ENCODE measurements around the gene OPA3.
"Not testable (repeated sequence)": the region's sequence is repeated elsewhere in the genome, so short reads cannot be mapped to it uniquely, and the experiment has no call there.

Gene OPA3

GRCh38 chr19:45517641-45518468 is 66.7 kb downstream of the OPA3 start:
- no peak for DNase-seq

- DNase-seq, result peak; percentile 47
Measured at GRCh38 chr19:45517238-45517637, 67.4 kb downstream of the OPA3 start.

- no peak for DNase-seq
Measured at GRCh38 chr19:45515807-45516401, 68.7 kb downstream of the OPA3 start.

- no peak for DNase-seq
Measured at GRCh38 chr19:45515081-45515624, 69.4 kb downstream of the OPA3 start.

- DNase-seq, result no peak
Measured at GRCh38 chr19:45514376-45515051, 70.1 kb downstream of the OPA3 start.

- DNase-seq, result no peak
Measured at GRCh38 chr19:45512881-45513483, 71.6 kb downstream of the OPA3 start.

GRCh38 chr19:45511074-45511473 is 73.5 kb downstream of the OPA3 start:
- no peak for DNase-seq

- not testable (repeated sequence) for DNase-seq
Measured at GRCh38 chr19:45510352-45510751, 74.2 kb downstream of the OPA3 start.

- no peak for DNase-seq
Measured at GRCh38 chr19:45509692-45510015, 74.9 kb downstream of the OPA3 start.

GRCh38 chr19:45508861-45509691 is 75.5 kb downstream of the OPA3 start:
- DNase-seq, result peak; percentile 66

GRCh38 chr19:45508417-45508860 is 76.2 kb downstream of the OPA3 start:
- peak; percentile 97 for DNase-seq

GRCh38 chr19:45507872-45508416 is 76.7 kb downstream of the OPA3 start:
- peak; percentile 62 for DNase-seq

- peak; percentile 92 for DNase-seq
Measured at GRCh38 chr19:45506989-45507871, 77.4 kb downstream of the OPA3 start, which contains the start of gene VASP. VASP (plus strand) TSS chr19:45507479; CDS start chr19:45507772, 293 bp downstream.

GRCh38 chr19:45506246-45506988 is 78.2 kb downstream of the OPA3 start:
- peak; percentile 95 for DNase-seq

GRCh38 chr19:45505996-45506245 is 78.7 kb downstream of the OPA3 start:
- no peak for DNase-seq

GRCh38 chr19:45505151-45505995 is 79.2 kb downstream of the OPA3 start:
- DNase-seq, result no peak

GRCh38 chr19:45503909-45504308 is 80.7 kb downstream of the OPA3 start:
- no peak for DNase-seq

- no peak for DNase-seq
Measured at GRCh38 chr19:45502111-45502510, 82.5 kb downstream of the OPA3 start.

- no peak for DNase-seq
Measured at GRCh38 chr19:45501730-45502014, 82.9 kb downstream of the OPA3 start.

All from NCI-H82 (cell line).